HUES64 (cell line): ENCODE measurements around the gene OCEL1.

Source experiments
- H3K27ac ChIP-seq: 2 replicates; pipeline ENCODE4 v1.7.0; 2013; ENCODE audit warnings: low read depth, low read length, inconsistent platforms
- H3K27me3 ChIP-seq: 2 replicates; pipeline ENCODE4 v1.6.1; 2013; ENCODE audit warnings: mild to moderate bottlenecking, low read length; ENCODE audit not compliant: insufficient read depth
- H3K36me3 ChIP-seq: 2 replicates; pipeline ENCODE4 v1.6.1; 2013; ENCODE audit warnings: mild to moderate bottlenecking, low read length; ENCODE audit not compliant: insufficient read depth
- H3K4me1 ChIP-seq: 2 replicates; pipeline ENCODE4 v1.6.1; 2013; ENCODE audit warnings: mild to moderate bottlenecking, low read length, moderate library complexity; ENCODE audit not compliant: insufficient read depth
- H3K4me3 ChIP-seq: 2 replicates; pipeline ENCODE4 v1.5.1; 2013; ENCODE audit warnings: mild to moderate bottlenecking, low read length, moderate library complexity
- H3K9ac ChIP-seq: 2 replicates; pipeline ENCODE4 v1.6.1; 2013; ENCODE audit warnings: mild to moderate bottlenecking, low read depth, low read length
- H3K9me3 ChIP-seq: 2 replicates; pipeline ENCODE4 v1.6.1; 2013; ENCODE audit warnings: low read depth, low read length; ENCODE audit not compliant: insufficient read depth
- WGBS: fragments of 150-250, 120-280 bp; methylation state at CpG from one replicate; pipeline ENCODE4 v1.1.7; 2013; ENCODE audit warnings: missing lambda C conversion rate; 5-methylcytosine and 5-hydroxymethylcytosine counted together

Gene OCEL1

GRCh38 chr19:17243211-17243829, 17.3 kb downstream of the OCEL1 start:
- Histone ChIP-seq H3K4me3 (peak overlapping the region; percentile 78), H3K27me3 (no peaks in the 10 kb centered on the region), H3K9ac (peak overlapping the region; percentile 80), H3K9me3 (no peaks in the 10 kb centered on the region), H3K4me1 (peaks cover 19% of the 10 kb centered on the region), H3K27ac (peak overlapping the region; percentile 76; the same call in 1 of the 2 replicates), H3K36me3 (peaks cover 20% of the 10 kb centered on the region)
- 35% methylated on average over 8 of the region's 8 CpGs for WGBS

GRCh38 chr19:17243830-17244617, 18.0 kb downstream of the OCEL1 start:
- peaks cover 16% of the 10 kb centered on the region for H3K36me3 ChIP-seq
- H3K4me3 ChIP-seq = peak overlapping the region; percentile 78
- peak overlapping the region; percentile 80 for H3K9ac ChIP-seq
- no peaks in the 10 kb centered on the region for H3K27me3 ChIP-seq
- H3K9me3 ChIP-seq = no peaks in the 10 kb centered on the region
- peaks cover 25% of the 10 kb centered on the region for H3K4me1 ChIP-seq
- peak overlapping the region; percentile 76 for H3K27ac ChIP-seq
- WGBS = 2% methylated on average over 52 of the region's 52 CpGs

DNA sequence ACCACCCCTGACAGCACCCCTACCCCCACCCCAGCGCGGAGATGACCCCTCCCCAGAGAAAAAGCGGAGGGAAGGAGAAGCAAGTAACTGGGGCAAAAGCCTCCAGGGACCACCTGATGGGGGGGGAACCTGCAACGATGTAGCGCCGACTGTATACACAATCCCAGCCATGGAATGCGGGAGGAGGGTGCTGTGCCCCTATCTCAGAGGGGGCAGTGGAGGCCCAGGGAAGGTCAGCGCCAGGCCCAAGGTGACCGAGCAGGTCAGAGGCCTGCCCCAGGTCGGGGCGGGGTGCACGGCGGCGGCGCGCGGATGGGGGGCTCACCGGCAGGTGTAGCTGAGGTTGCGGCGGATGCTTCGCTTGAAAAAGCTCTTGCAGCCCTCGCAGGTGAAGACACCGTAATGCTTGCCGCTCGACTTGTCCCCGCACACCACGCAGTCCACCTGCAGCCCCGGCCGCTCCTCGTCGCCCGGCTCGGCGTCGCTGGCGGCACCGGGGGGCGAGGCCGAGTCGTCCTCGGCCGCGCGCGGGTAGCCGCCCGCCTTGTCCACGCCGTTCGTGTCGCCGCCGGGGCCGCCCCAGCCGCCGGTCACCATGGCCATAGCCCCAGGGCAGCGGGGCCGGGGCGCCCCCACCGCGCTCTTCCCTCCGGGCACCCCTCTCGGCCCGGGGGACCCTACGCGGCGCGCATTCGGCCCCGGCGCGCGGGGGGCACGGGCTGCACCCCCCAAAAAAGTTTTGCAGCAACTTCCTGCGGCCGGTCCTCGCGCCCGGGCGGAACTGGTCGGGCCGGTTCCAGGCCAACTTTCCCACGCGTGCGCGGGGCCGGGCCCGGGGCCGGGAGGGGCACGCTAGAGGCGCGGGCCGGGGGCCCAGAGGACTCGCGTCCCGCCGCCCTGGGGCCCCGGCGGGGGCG, 18.9 kb downstream of the OCEL1 start:
- Histone ChIP-seq H3K4me3 (peak overlapping the region; percentile 78), H3K27ac (peak overlapping the region; percentile 76), H3K27me3 (no peaks in the 10 kb centered on the region), H3K9ac (peak overlapping the region; percentile 80), H3K36me3 (peaks cover 14% of the 10 kb centered on the region), H3K9me3 (no peaks in the 10 kb centered on the region), H3K4me1 (peaks cover 25% of the 10 kb centered on the region)
- under 1% methylated on average over 100 of the region's 100 CpGs for whole genome bisulfite sequencing

DNA sequence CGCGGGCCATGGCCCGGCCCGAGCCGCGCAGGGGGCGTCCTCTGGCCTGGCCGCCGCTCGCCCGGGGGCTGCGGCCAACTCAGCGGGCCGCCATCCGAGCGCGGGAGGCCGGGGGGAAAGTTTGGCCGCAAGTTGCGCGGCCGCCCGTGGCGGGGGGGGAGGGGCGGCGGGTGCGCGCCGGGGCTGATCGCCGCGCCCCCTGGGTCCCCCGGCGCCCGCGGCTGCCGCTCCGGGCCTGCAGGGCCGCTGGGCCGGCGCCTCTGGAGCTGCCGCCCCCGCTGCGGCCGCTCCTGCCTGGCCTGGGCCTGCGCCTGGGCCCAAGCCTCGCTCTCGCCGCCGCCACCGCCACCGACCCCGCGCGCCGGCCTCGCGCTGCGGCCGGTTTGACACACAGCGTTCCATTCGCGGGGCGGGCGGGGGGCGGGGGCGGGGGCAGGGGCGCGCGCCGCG, 19.5 kb downstream of the OCEL1 start, which contains the start of gene NR2F6:
NR2F6 (minus strand) TSS at position 385 of the 450 bp plus-strand sequence. CDS start 699 bp downstream, outside the sequence.
- Histone ChIP-seq H3K36me3 (peaks cover 9% of the 10 kb centered on the region), H3K27ac (peak within 1 kb of the TSS; percentile 97), H3K9me3 (no peaks in the 10 kb centered on the region), H3K9ac (peak within 1 kb of the TSS; percentile 88), H3K4me3 (peak within 1 kb of the TSS; percentile 78), H3K27me3 (no peaks in the 10 kb centered on the region), H3K4me1 (peaks cover 25% of the 10 kb centered on the region)
- WGBS = under 1% methylated on average over 72 of the region's 72 CpGs

- Histone ChIP-seq H3K4me1 (peaks cover 25% of the 10 kb centered on the region), H3K9ac (peak overlapping the region; percentile 88), H3K9me3 (no peaks in the 10 kb centered on the region), H3K36me3 (0 out of 2 replicates have a peak, but pooled peaks cover 2% of the 10 kb centered on the region), H3K27me3 (no peaks in the 10 kb centered on the region), H3K4me3 (peak overlapping the region; percentile 64), H3K27ac (peak overlapping the region; percentile 97)
- WGBS = 16% methylated on average over 21 of the region's 21 CpGs
Observed at GRCh38 chr19:17246681-17247425, 20.8 kb downstream of the OCEL1 start.

- WGBS = 33% methylated on average over 21 of the region's 21 CpGs
- peaks cover 25% of the 10 kb centered on the region for H3K4me1 ChIP-seq
- peak overlapping the region; percentile 79; the same call in 1 of the 2 replicates for H3K27ac ChIP-seq
- H3K27me3 ChIP-seq = no peaks in the 10 kb centered on the region
- H3K36me3 ChIP-seq = 0 out of 2 replicates have a peak, but pooled peaks cover 2% of the 10 kb centered on the region
- peak overlapping the region; percentile 11; the same call in 1 of the 2 replicates for H3K4me3 ChIP-seq
- peak overlapping the region; percentile 46 for H3K9ac ChIP-seq
- H3K9me3 ChIP-seq = no peaks in the 10 kb centered on the region
Observed at GRCh38 chr19:17248011-17248776, 22.2 kb downstream of the OCEL1 start.

DNA sequence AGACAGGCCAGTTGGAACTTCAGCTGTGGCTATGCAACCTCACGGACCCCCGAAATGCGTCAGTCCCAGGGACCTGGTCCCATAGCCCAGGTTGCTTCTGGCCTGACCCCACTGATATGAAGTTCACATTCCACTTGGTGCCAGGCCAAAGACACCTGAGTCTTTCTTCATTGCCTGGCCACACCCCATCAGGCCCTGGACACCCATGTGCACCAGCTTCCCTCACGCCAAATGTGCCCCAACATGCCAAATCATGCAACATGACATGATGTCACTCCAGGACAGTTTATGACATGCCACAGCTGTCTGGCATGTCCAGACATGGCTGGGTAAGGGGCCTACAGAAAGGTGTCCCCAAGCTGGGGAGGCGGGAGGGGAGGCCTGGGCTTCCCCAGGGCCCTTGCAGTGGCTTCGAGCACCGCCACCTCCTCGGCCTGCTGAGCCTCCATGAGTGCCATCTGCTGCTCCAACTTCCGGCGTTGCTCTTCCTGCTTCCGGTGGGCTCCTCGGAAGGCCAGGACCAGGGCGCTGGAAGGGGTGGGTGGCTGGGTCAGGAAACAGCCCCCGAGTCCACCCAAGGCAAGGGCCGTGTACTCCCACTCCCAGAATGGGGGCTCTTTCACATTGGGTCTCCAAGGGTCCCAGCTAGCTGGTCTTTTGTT, 24.0 kb downstream of the OCEL1 start:
- Histone ChIP-seq H3K9me3 (no peaks in the 10 kb centered on the region), H3K27ac (no peak overlapping the region), H3K36me3 (0 out of 2 replicates have a peak, but pooled peaks cover 2% of the 10 kb centered on the region), H3K27me3 (no peaks in the 10 kb centered on the region), H3K4me3 (no peak overlapping the region), H3K9ac (no peak overlapping the region), H3K4me1 (peaks cover 25% of the 10 kb centered on the region)
- WGBS = 92% methylated on average over 15 of the region's 15 CpGs

GRCh38 chr19:17254636-17255035, 28.6 kb downstream of the OCEL1 start:
- no peak overlapping the region for H3K4me3 ChIP-seq
- no peak overlapping the region for H3K9ac ChIP-seq
- H3K4me1 ChIP-seq = no peaks in the 10 kb centered on the region
- peaks cover 8% of the 10 kb centered on the region for H3K9me3 ChIP-seq
- H3K27me3 ChIP-seq = no peaks in the 10 kb centered on the region
- no peak overlapping the region for H3K27ac ChIP-seq
- WGBS = 91% methylated on average over 10 of the region's 10 CpGs
- peaks cover 14% of the 10 kb centered on the region for H3K36me3 ChIP-seq

DNA sequence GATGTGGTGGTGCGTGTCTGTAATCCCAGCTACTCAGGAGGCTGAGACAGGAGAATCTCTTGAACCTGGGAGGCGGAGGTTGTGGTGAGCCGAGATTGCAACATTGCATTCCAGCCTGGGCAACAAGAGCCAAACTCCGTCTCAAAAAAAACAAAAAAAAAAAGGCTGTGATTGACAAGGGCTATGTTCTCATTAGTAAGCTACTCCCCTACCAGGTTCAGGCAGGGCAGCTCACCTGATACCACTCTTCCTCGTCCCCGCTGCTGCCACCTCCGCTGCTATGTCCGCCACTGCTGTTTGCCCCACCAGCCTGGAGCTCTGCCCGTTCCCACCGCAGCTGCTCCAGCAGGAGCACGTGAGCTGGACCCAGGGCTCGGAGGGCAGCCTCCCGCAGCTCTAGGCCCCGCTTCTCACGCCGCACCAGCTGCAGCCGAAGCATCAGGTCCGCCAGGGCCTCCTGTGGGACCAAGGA, 29.2 kb downstream of the OCEL1 start:
- no peak overlapping the region for H3K4me3 ChIP-seq
- peaks cover 14% of the 10 kb centered on the region for H3K36me3 ChIP-seq
- no peaks in the 10 kb centered on the region for H3K27me3 ChIP-seq
- H3K9ac ChIP-seq = no peak overlapping the region
- peaks cover 13% of the 10 kb centered on the region for H3K9me3 ChIP-seq
- H3K27ac ChIP-seq = no peak overlapping the region
- H3K4me1 ChIP-seq = no peaks in the 10 kb centered on the region
- WGBS = 91% methylated on average over 18 of the region's 18 CpGs
